Measurements from ENCODE around the gene KRT23.

GRCh38 chr17:40910441-40910841 lies 27.0 kb downstream of the KRT23 start:
- TF ChIP-seq, protein P1, sequence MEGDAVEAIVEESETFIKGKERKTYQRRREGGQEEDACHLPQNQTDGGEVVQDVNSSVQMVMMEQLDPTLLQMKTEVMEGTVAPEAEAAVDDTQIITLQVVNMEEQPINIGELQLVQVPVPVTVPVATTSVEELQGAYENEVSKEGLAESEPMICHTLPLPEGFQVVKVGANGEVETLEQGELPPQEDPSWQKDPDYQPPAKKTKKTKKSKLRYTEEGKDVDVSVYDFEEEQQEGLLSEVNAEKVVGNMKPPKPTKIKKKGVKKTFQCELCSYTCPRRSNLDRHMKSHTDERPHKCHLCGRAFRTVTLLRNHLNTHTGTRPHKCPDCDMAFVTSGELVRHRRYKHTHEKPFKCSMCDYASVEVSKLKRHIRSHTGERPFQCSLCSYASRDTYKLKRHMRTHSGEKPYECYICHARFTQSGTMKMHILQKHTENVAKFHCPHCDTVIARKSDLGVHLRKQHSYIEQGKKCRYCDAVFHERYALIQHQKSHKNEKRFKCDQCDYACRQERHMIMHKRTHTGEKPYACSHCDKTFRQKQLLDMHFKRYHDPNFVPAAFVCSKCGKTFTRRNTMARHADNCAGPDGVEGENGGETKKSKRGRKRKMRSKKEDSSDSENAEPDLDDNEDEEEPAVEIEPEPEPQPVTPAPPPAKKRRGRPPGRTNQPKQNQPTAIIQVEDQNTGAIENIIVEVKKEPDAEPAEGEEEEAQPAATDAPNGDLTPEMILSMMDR (IDR thresholded peaks at IDR 0.05; ENCODE audit: low read depth, low read length), result no peak
- no peak for TF ChIP-seq POLR2A (IDR thresholded peaks at IDR 0.05; ENCODE audit: extremely low read depth, insufficient read length)
